DND-41 (cell line): ENCODE results near the gene ELMO2.

Experiments used
- ATAC-seq: fragments of 200-7000 bp; cut with Tn5 transposase; 3 replicates; pipeline ENCODE4 v1.9.1; 2021; ENCODE audit warnings: low read depth; ENCODE audit not compliant: insufficient read depth
- DNase-seq: peaks from one replicate; pipeline ENCODE4 v3.0.0-alpha.2; 2020
- H2AFZ ChIP-seq: 2 replicates; pipeline ENCODE4 v1.6.0; 2012; ENCODE audit warnings: low read depth, low read length
- H3K27ac ChIP-seq: 2 replicates; pipeline ENCODE4 v1.5.1; 2012; ENCODE audit warnings: low read length, inconsistent platforms
- H3K27me3 ChIP-seq: fragments of 200-600 bp; sonication (generic); 2 replicates; pipeline ENCODE4 v1.6.0; 2012; ENCODE audit warnings: low read length, mild to moderate bottlenecking, inconsistent platforms; ENCODE audit not compliant: insufficient read depth, poor library complexity
- H3K36me3 ChIP-seq: 2 replicates; pipeline ENCODE4 v1.5.1; 2012; ENCODE audit warnings: low read length, inconsistent platforms; ENCODE audit not compliant: insufficient read depth
- H3K4me1 ChIP-seq: 2 replicates; pipeline ENCODE4 v1.5.1; 2012; ENCODE audit warnings: mild to moderate bottlenecking, low read length; ENCODE audit not compliant: insufficient read depth
- H3K4me2 ChIP-seq: 2 replicates; pipeline ENCODE4 v1.6.0; 2012; ENCODE audit warnings: mild to moderate bottlenecking, moderate library complexity, low read length, inconsistent platforms; ENCODE audit not compliant: insufficient read depth
- H3K4me3 ChIP-seq, 2 experiments: fragments of 200-600 bp in 1 of 2; shearing (Covaris generic) in 1 of 2; 2 replicates each; pipeline ENCODE4 v1.5.1; 2012 to 2016; ENCODE audit warnings: inconsistent platforms in 2 of 2, low read length in 2 of 2, mild to moderate bottlenecking in 2 of 2, low read depth in 1 of 2, moderate library complexity in 1 of 2
- H3K79me2 ChIP-seq: 2 replicates; pipeline ENCODE4 v1.6.0; 2012; ENCODE audit warnings: low read length, inconsistent platforms; ENCODE audit not compliant: insufficient read depth
- H3K9ac ChIP-seq: 2 replicates; pipeline ENCODE4 v1.6.0; 2012; ENCODE audit warnings: low read depth, mild to moderate bottlenecking, inconsistent platforms, low read length, moderate library complexity
- H3K9me3 ChIP-seq: 2 replicates; pipeline ENCODE4 v1.5.1; 2012; ENCODE audit warnings: low read length, moderate library complexity, mild to moderate bottlenecking, inconsistent platforms; ENCODE audit not compliant: insufficient read depth, severe bottlenecking
- H4K20me1 ChIP-seq: 2 replicates; pipeline ENCODE4 v1.6.0; 2012; ENCODE audit warnings: low read length; ENCODE audit not compliant: insufficient read depth
- CTCF ChIP-seq: IDR thresholded peaks from 2 replicates; pipeline ENCODE4 v1.5.1; 2012; ENCODE audit warnings: borderline replicate concordance, low read length, moderate library complexity, mild to moderate bottlenecking; ENCODE audit not compliant: poor library complexity, severe bottlenecking; ENCODE audit errors: extremely low read depth
- EZH2 ChIP-seq: IDR thresholded peaks from 3 replicates; pipeline ENCODE4 v1.6.1; 2012; ENCODE audit warnings: borderline replicate concordance, low read depth, mild to moderate bottlenecking, moderate library complexity, low read length, inconsistent platforms; ENCODE audit not compliant: severe bottlenecking

Gene ELMO2

GRCh38 chr20:46323557-46323956 is 82.9 kb downstream of the ELMO2 start:
- H3K4me1 ChIP-seq, result no peaks in the 10 kb centered on the region
- TF ChIP-seq CTCF (no peak), EZH2 (no peak)
- H3K9me3 ChIP-seq, result no peaks in the 10 kb centered on the region
- H3K36me3 ChIP-seq, result no peaks in the 10 kb centered on the region
- H3K79me2 ChIP-seq, result no peaks in the 10 kb centered on the region
- H3K27ac ChIP-seq, result no peak overlapping the region
- H3K4me2 ChIP-seq, result no peak overlapping the region
- H2AFZ ChIP-seq, result no peak overlapping the region
- H3K27me3 ChIP-seq, result peaks cover 18% of the 10 kb centered on the region
- no peak overlapping the region for H3K9ac ChIP-seq
- H3K4me3 ChIP-seq, result no peak overlapping the region
- 0 out of 2 replicates have a peak, but pooled peaks cover 3% of the 10 kb centered on the region for H4K20me1 ChIP-seq
- DNase-seq (no peak), ATAC-seq (no peak)

GRCh38 chr20:46322641-46323040 is 83.8 kb downstream of the ELMO2 start:
- Histone ChIP-seq H3K79me2 (no peaks in the 10 kb centered on the region), H3K4me2 (no peak overlapping the region), H3K4me1 (no peaks in the 10 kb centered on the region), H3K9me3 (no peaks in the 10 kb centered on the region), H3K36me3 (no peaks in the 10 kb centered on the region), H3K27ac (no peak overlapping the region), H4K20me1 (0 out of 2 replicates have a peak, but pooled peaks cover 3% of the 10 kb centered on the region), H3K27me3 (peaks cover 18% of the 10 kb centered on the region), H2AFZ (no peak overlapping the region), H3K4me3 (no peak overlapping the region), H3K9ac (no peak overlapping the region)
- ATAC-seq (no peak), DNase-seq (no peak)
- TF ChIP-seq EZH2, result no peak
- TF ChIP-seq CTCF, result no peak

GRCh38 chr20:46317685-46318177 is 88.7 kb downstream of the ELMO2 start:
- no peak for ATAC-seq
- H3K36me3 ChIP-seq, result no peaks in the 10 kb centered on the region
- H3K4me3 ChIP-seq, result no peak overlapping the region

More at GRCh38 chr20:46317685-46318177, 88.7 kb downstream of the ELMO2 start:
- Histone ChIP-seq H3K9ac (no peak overlapping the region), H4K20me1 (peaks cover 8% of the 10 kb centered on the region; the same call in 1 of the 2 replicates), H3K27me3 (peaks cover 8% of the 10 kb centered on the region), H3K79me2 (no peaks in the 10 kb centered on the region), H2AFZ (no peak overlapping the region), H3K9me3 (no peaks in the 10 kb centered on the region), H3K4me1 (no peaks in the 10 kb centered on the region), H3K4me2 (no peak overlapping the region), H3K27ac (no peak overlapping the region)
- DNase-seq, result no peak
- no peak for TF ChIP-seq EZH2
- TF ChIP-seq CTCF, result no peak
